Measurements from ENCODE around the gene CELF4.

DNA sequence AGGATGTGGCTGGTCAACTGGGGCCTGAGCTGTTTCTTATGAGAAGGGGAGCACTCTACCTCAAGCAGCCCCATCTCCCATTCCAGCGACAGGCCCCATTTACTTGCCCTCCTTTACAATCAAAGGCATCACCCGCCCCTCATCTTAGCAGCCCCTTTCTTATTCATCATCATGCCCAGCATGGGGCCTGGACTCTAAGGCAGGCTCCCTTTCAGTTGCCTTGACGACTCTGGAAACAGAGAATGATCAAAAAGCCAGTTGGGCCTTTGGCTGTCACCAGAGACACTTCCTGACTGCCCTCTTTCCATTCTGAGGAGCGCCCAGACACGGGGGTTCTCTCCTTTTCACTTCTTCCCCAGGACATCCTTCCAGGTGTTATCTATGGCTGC lies 11.2 kb downstream of the CELF4 start:
- no peak for TF ChIP-seq CTCF (conservative IDR thresholded peaks at IDR 0.05; ENCODE audit: low read depth, low read length)
- no peak for TF ChIP-seq EZH2 (IDR thresholded peaks at IDR 0.05; ENCODE audit: low read length, unreplicated experiment)

Data from PC-3 (cell line).